Measurements from ENCODE around the gene VPS11.

GRCh38 chr11:119095066-119095880 lies 27.7 kb downstream of the VPS11 start:
- 0 out of 2 replicates have a peak, but pooled peaks have one; percentile 11 for TF ChIP-seq CTCF (conservative IDR thresholded peaks at IDR 0.05; ENCODE audit: low read length)
- no peak for TF ChIP-seq EZH2phosphoT487 (IDR thresholded peaks at IDR 0.05; ENCODE audit: borderline replicate concordance)
